Amygdala (tissue), 56 donors: ENCODE results near the gene IFI35.
"Not testable (repeated sequence)": the region's sequence is repeated elsewhere in the genome, so short reads cannot be mapped to it uniquely, and the experiment has no call there.

Experiments
- DNase-seq, 56 donors: peaks; one replicate each; lab custom pipeline; 2025; lab: John Stamatoyannopoulos, UW

The IFI35 gene

DNA sequence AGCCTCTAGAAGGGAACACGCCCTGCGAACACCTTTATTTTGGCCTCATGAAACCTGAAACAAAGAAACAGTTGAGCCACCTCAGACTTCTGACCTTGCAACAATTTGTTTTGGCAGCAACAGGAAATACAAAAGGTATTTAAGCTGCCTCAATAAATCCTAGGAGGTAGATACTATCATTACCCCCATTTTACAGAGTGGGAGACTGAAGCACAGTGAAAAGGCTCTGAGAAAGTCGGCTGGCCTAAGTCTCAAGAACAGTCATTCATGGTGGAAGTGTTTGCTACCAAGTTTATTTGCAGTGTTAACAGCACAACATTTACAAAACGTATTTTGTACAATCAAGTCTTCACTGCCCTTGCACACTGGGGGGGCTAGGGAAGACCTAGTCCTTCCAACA is 37.4 kb downstream of the IFI35 start:
- DNase-seq: no peak

DNA sequence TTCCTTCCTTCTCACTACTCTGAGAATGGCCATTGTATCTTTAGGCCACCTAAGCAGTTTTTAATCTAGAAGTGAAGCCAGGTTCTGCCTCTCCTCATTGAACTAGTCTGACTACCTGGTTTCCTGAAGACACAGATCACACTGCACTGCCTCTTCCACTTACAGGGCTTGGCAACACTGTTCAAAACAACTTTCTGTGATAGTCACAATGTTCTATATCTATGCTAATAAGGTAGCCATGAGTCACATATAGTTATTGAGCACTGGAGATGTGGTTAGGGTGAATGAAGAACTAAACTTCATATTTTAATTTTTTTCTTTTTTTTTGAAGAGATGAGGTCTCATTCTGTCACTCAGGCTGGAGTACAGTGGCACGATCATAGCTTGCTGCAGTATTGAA is 45.4 kb downstream of the IFI35 start:
- DNase-seq: no peak

DNA sequence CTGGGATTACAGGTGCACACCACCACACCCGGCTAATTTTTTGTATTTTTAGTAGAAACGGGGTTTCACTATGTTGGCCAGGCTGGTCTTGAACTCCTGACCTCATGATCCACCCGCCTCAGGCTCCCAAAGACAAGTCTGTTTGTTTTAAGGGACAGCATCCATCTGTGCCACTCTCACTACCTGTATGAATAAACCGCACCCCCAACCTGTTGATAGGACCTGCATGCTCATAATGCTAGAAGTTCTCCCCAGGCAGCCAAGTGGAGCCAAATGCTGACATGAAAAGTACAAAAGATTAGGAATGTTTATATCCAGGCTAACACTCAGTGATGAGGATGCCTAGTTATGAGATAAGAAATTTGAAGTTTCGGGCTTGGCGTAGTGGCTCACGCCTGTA is 46.4 kb downstream of the IFI35 start:
- DNase-seq: not testable (repeated sequence)

DNA sequence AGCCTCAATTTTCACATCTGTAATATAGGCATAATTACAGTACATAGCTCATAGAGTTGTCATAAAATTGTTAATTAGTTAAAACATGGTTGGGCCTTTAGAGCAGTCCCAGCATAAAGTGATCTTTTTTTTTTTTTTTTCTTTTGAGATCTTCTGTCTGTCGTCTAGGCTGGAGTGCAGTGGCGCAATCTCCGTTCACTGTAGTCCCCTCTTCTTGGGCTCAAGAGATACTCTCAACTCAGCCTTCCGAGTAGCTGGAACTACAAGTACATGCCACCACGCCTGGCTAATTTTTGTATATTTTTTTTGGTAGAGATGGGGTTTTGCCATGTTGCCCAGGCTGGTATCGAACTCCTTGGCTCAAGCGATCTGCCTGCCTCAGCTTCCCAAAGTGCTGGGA is 49.5 kb downstream of the IFI35 start:
- no peak for DNase-seq

DNA sequence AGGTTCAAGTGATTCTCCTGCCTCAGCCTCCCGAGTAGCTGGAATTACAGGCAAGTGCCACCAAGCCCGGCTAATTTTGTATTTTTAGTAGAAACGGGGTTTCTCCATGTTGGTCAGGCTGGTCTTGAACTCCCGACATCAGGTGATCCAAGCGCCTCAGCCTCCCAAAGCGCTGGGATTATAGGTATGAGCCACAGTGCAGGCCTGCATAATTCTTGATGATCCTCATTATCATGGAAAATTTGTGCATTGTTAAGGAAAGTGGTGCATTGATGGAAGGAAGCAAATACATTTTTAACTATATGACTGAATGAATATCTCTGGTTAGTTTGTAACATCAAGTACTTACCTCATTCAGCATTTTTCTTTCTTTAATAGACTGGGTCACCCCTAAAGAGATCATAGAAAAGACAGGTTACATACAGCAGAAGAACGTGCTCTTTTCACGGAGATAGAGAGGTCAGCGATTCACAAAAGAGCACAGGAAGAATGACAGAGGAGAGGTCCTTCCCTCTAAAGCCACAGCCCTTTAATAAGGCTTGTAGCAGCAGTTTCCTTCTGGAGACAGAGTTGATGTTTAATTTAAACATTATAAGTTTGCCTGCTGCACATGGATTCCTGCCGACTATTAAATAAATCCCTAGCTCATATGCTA is 56.5 kb downstream of the IFI35 start:
- no peak for DNase-seq
